Left ventricle myocardium inferior (tissue), 1 donor: Measurements from ENCODE around the gene ERAP2. TPM values are rescaled to one million over a fixed set of nuclear protein-coding genes. Genes with fewer than 3 reads are reported as not detected.

Experiments
- DNase-seq: peaks from one replicate; pipeline ENCODE4 v3.0.0-alpha.2; 2020
- H3K27ac ChIP-seq: fragments of 200-600 bp; replicated peaks from 2 replicates; pipeline ENCODE4 v1.8.0; 2021
- H3K27me3 ChIP-seq: fragments of 200-600 bp; 2 replicates; pipeline ENCODE4 v1.8.0; 2021; ENCODE audit warnings: low read depth
- H3K36me3 ChIP-seq: fragments of 200-600 bp; 2 replicates; pipeline ENCODE4 v1.8.0; 2021
- H3K4me1 ChIP-seq: fragments of 200-600 bp; 2 replicates; pipeline ENCODE4 v1.8.0; 2021
- H3K4me3 ChIP-seq: fragments of 200-600 bp; 2 replicates; pipeline ENCODE4 v1.8.0; 2021; ENCODE audit warnings: mild to moderate bottlenecking, moderate library complexity
- H3K9me3 ChIP-seq: fragments of 200-600 bp; replicated peaks from 2 replicates; pipeline ENCODE4 v1.8.0; 2021
- intact Hi-C: fragments of 100-400 bp; cut with micrococcal nuclease; formaldehyde crosslinking; loops from one replicate; pipeline ENCODE4 v1.11.0; 2022
- total RNA-seq: library from RNA; stranded (reverse); fragmentation: NEBNext Ultra II Directional; extraction: Animal tissue kit (Norgen Biotek cat#: 25700); gene quantifications from one replicate; pipeline ENCODE4 v1.2.1, GENCODE V29; 2021
- TF ChIP-seq, protein P1 (sequence below): fragments of 200-600 bp; IDR thresholded peaks from 2 replicates; pipeline ENCODE4 v1.8.0; 2021; ENCODE audit warnings: antibody characterized with exemption, mild to moderate bottlenecking, borderline replicate concordance
- donor health status: DM: no; HTN: yes; CAD: no; lungs with severe emphysema.

Gene ERAP2
- total RNA-seq, 1 donor from 2014 or later = 6.7 TPM

DNA sequence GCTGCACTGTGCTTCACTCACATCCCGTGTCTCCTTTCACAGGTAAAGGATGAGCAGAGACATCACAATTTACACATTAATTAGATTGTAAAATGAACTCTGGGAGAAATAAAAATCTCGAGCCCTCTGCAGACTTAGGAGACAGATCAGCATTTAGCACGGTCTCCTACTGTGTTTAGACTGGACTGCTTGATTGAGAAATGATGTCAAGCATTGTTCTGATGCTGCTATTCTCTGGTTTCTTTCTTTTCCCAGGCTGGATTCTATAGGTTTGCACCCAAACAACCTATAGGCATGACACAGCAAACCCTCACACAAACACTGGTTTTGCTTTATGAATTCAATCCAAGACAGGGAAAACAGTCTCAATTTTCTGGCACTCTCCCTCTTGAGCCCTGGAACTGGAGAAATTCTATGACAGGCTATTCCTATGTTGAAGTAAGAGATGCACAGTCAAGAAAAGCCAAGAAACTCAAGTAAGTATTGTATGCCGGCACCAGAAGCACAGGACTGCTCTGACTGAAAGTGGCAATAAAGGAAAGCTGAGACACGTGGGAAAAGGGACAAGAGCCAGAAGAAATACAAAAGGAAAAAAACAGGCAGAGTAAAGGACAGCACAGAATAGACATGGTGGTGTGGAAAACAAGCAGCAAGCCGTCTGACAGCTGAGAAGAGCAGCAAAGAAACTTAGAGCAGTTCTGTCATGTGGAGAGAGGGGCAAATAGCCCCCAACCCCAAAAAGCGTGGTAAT lies 24.8 kb upstream of the ERAP2 start:
- intact Hi-C loops = no loop called here
- no peak overlapping the region for H3K4me3 ChIP-seq
- H3K9me3 ChIP-seq = peaks cover 11% of the 10 kb centered on the region
- H3K27me3 ChIP-seq = no peaks in the 10 kb centered on the region
- no peak overlapping the region for H3K27ac ChIP-seq
- H3K36me3 ChIP-seq = no peaks in the 10 kb centered on the region
- H3K4me1 ChIP-seq = no peaks in the 10 kb centered on the region
- no peak for DNase-seq
- TF ChIP-seq, protein P1, sequence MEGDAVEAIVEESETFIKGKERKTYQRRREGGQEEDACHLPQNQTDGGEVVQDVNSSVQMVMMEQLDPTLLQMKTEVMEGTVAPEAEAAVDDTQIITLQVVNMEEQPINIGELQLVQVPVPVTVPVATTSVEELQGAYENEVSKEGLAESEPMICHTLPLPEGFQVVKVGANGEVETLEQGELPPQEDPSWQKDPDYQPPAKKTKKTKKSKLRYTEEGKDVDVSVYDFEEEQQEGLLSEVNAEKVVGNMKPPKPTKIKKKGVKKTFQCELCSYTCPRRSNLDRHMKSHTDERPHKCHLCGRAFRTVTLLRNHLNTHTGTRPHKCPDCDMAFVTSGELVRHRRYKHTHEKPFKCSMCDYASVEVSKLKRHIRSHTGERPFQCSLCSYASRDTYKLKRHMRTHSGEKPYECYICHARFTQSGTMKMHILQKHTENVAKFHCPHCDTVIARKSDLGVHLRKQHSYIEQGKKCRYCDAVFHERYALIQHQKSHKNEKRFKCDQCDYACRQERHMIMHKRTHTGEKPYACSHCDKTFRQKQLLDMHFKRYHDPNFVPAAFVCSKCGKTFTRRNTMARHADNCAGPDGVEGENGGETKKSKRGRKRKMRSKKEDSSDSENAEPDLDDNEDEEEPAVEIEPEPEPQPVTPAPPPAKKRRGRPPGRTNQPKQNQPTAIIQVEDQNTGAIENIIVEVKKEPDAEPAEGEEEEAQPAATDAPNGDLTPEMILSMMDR = no peak

DNA sequence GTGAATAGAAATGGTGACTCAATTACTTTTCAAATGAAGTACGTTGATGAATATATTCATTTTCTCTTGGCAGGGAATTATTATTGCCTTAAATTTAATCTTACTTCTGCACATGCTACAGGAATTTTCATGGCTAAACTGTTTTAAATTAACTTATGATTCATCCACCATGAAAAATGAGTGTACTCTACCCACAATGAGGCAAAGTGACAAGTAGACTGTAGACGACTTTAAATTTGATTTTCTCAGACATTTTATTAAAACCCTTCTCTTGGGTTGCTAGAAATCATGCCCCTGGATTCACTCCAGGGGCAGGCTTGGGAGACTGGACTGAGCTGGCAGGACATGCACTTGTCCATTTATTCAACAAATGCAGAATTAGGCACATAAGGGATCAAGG lies 23.5 kb upstream of the ERAP2 start:
- no peak overlapping the region for H3K4me3 ChIP-seq
- H3K36me3 ChIP-seq = no peaks in the 10 kb centered on the region
- H3K27me3 ChIP-seq = no peaks in the 10 kb centered on the region
- intact Hi-C loops = no loop called here
- H3K4me1 ChIP-seq = no peaks in the 10 kb centered on the region
- H3K9me3 ChIP-seq = peaks cover 11% of the 10 kb centered on the region
- TF ChIP-seq, protein P1 = no peak
- H3K27ac ChIP-seq = no peak overlapping the region
- no peak for DNase-seq

DNA sequence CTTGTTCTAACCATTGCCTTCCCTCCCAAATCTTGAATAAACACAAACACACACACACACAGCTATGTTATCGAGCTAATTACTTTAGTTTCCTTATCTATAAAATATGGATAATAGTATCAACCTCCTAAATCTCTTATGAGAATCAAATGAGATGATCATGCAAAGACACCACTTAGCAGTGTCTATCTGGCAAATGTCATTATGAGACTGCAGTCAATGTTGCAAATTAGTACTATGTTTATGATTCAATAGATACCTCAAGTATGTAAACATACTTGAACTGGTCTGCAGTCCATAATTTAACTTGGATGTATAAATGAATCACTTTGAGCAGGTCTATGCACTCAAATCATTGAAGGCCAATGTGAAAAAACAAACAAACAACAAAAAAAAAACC lies 22.2 kb upstream of the ERAP2 start:
- Histone ChIP-seq H3K27me3 (no peaks in the 10 kb centered on the region), H3K4me1 (no peaks in the 10 kb centered on the region), H3K4me3 (no peak overlapping the region), H3K27ac (no peak overlapping the region), H3K36me3 (no peaks in the 10 kb centered on the region), H3K9me3 (peaks cover 8% of the 10 kb centered on the region)
- intact Hi-C loops = no loop called here
- TF ChIP-seq, protein P1 = no peak
- no peak for DNase-seq

DNA sequence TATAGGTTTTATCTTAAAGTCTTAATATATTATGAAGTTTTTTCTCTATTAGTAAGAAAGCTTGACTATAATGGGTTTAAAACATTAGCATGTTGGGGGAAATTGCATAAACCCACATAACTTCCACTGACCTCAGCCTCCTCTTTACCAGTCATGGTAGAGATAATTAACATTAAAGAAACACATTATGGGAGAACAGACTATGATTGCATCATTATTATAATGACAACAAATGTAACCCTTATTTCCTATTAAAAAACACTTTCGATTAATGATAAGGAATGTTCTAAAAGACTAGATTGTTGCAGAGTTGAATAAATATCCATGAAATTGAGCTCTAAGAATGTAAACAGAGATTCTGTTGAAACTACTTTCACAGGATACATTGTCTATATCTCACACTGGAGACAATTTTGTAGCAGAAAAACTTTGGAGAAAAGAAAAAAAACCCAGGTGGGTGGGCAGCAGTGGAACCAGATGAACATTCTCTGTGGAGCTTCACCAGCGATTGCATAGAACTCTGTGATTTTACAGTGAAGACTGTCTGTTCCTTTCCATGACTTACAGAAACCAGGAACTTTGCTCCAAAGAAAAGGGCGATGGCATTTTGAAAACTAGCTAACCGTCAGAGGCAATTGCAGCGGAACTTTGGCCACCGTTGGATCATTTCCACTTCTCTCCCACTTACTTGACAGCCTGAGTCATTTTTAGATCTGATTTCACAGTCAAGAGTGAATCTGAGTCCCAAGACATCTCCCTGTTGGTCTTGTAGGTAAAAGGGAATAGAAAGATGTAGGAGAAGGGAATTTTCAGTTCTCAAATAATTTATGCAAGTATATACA lies 21.0 kb upstream of the ERAP2 start:
- no peak overlapping the region for H3K27ac ChIP-seq
- DNase-seq = no peak
- intact Hi-C loops = no loop called here

DNA sequence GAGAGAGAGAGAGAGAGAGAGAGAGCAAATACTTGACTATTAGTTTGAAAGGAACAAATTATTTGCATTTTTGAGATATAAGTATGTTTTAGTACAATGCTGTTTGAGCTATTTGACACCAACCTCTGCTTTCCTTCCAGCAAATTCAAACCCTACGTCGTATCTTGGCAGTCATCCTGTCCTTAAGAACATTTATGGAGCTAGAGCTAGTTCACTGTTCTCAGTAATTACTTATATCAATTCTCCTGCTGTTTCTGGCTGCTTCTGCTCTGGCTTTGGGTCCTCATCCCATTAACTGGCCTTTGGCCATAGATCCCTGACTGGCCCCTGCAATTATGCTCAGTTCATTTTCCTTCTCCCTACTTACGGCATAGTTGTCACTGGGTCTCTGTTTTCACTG lies 19.9 kb upstream of the ERAP2 start:
- no peak for DNase-seq
- no peak overlapping the region for H3K27ac ChIP-seq
- intact Hi-C loops = no loop called here
- no peaks in the 10 kb centered on the region for H3K4me1 ChIP-seq
- TF ChIP-seq, protein P1 = no peak
- H3K4me3 ChIP-seq = no peak overlapping the region
- H3K9me3 ChIP-seq = no peaks in the 10 kb centered on the region
- H3K36me3 ChIP-seq = no peaks in the 10 kb centered on the region
- H3K27me3 ChIP-seq = no peaks in the 10 kb centered on the region

More for the DNA sequence above, 21.0 kb upstream of the ERAP2 start:
- Histone ChIP-seq H3K4me1 (no peaks in the 10 kb centered on the region), H3K9me3 (no peaks in the 10 kb centered on the region), H3K4me3 (no peak overlapping the region), H3K27me3 (no peaks in the 10 kb centered on the region), H3K36me3 (no peaks in the 10 kb centered on the region)
- TF ChIP-seq, protein P1 = no peak
